ENCODE measurements around the gene SEPTIN11.

DNA sequence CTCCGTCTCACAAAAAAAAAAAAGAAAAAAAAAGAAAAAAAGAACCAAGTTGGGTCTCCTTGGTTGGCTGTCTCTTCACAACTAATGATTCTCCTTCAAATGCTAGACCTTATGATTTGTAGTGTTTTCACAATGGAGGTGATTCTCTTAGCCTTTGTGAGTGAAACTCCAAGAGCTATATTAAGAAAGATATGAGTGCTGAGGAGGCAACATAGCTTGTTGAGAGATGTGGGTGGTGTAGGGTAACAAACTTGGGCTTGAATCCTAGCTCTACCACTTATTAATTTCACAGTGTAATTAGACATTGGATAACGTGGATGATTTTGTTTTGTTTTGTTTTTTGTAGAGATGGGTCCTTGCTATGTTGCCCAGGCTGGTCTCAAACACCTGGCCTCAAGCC is 10.4 kb upstream of the SEPTIN11 start:
- TF ChIP-seq, protein P1, sequence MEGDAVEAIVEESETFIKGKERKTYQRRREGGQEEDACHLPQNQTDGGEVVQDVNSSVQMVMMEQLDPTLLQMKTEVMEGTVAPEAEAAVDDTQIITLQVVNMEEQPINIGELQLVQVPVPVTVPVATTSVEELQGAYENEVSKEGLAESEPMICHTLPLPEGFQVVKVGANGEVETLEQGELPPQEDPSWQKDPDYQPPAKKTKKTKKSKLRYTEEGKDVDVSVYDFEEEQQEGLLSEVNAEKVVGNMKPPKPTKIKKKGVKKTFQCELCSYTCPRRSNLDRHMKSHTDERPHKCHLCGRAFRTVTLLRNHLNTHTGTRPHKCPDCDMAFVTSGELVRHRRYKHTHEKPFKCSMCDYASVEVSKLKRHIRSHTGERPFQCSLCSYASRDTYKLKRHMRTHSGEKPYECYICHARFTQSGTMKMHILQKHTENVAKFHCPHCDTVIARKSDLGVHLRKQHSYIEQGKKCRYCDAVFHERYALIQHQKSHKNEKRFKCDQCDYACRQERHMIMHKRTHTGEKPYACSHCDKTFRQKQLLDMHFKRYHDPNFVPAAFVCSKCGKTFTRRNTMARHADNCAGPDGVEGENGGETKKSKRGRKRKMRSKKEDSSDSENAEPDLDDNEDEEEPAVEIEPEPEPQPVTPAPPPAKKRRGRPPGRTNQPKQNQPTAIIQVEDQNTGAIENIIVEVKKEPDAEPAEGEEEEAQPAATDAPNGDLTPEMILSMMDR (IDR thresholded peaks at IDR 0.05) = no peak
- TF ChIP-seq POLR2A (IDR thresholded peaks at IDR 0.05; ENCODE audit: low read depth) = no peak
- no peak for TF ChIP-seq EP300 (IDR thresholded peaks at IDR 0.05)
